A204.1 (cell line): Measurements from ENCODE around the gene PTP4A2.

Experiments used
- FAIRE-seq: peaks from 2 replicates; lab custom pipeline; 2012; peaks lifted over from hg19 to GRCh38; lab: Jason Lieb, UNC

The PTP4A2 gene

GRCh38 chr1:31885851-31886250 lies 52.3 kb downstream of the PTP4A2 start:
- no peak for FAIRE-seq

DNA sequence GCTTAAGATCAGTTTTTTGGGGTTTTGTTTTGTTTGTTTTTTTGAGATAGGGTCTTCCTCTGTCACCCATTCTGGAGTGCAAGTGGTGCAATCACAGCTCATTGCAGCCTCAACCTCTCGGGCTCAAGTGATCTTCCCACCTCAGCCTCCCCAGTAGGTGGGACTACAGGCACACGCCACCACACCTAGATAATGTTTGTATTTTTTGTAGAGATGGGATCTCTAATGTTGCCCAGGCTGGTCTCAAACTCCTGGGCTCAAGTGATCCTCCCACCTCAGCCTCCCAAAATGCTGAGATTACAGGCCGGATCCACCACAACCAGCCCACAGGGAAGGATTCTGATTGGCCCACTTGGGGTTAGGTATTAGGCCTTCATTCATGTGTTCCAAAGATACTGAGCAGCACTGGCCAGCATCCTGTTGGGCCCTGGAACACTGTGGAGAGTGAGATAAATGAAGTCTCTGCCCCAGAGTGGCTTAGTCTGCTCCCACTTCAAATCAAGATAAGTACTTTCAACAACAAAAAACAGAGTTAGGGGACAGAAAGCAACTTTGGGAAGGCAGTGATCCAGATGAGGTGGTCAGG lies 54.7 kb downstream of the PTP4A2 start:
- no peak for FAIRE-seq

DNA sequence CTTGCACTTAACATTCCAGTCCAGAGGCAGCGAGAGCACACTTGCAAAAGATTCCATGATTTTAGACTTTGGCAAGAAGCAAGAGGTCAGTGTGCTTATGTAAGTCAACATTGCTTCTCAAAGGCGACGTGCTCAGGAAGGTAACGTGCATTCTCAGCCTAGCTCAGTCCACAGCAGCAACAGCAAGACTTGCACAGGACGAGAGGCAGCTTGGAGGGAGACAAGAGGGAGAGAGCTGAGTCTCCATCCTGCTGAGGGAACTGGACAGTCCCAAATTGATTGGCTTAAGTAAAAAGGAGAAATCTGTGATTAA lies 56.5 kb downstream of the PTP4A2 start:
- no peak for FAIRE-seq

- FAIRE-seq = no peak
Measured at GRCh38 chr1:31880957-31881687, 57.0 kb downstream of the PTP4A2 start.

DNA sequence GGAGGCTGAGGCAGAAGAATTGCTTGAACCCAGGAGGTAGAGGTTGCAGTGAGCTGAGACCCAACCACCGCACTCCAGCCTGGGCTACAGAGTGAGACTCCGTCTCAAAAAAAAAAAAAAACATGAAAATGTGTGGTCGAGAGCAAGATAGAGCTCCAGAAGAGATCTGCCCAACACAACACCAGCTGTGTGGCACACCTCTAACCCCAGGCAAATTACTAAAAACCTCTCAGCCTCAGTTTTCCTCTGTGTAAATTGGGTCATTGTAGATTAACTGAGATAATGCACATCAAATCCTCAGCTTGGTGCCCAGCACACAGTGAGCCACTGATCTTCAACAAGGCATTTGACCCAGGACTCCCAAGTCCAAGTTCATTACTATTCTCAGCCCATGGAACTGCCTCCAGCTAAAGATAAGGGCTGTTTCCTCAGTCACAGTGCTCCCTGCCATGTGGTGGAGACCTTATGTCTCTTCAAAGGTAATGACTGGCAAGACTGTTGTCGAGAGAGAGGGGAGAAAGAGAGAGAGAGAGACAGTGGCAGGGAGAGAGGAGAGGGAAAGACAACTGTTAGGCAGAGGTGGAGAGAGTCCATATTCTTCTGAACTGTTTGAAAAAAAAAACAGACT lies 58.1 kb downstream of the PTP4A2 start:
- no peak for FAIRE-seq

DNA sequence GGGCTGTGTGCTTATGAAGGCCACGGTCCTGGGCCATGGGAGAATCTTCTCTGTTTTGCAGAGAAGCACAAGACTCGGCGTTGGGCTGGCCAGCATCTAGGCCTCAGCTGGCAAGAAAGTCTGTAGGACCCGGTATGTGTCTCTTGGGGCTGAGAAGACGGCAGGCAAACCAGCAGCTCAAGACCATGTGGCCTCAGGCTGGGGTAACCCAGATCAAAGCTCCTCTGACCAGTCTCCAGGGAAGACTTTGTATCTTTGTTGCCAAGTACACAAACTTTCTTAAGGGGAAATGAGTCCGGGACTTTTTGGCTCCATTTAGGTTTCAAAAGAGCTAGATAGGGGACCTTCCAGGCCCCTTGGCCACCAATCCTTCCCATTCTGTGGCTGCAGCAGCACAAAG lies 60.1 kb downstream of the PTP4A2 start:
- FAIRE-seq = no peak

DNA sequence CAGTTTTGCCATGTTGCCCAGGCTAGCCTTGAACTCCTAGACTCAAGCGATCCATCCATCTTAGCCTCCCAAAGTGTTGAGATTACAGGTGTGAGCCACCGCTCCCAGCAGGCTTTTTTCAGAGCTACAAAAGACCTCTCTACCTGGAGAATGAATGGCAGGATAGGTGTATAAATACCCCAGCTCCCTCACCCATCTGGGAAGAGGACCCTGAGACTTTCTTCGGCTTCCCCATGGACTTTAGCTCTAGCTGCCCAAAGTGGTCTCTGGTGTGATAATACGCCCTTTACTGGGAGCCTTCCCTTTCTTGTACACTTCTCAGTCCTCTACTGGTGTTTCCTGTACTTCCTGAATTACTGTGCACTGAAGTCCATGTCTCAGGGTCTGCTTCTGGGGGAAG lies 60.6 kb downstream of the PTP4A2 start:
- no peak for FAIRE-seq

DNA sequence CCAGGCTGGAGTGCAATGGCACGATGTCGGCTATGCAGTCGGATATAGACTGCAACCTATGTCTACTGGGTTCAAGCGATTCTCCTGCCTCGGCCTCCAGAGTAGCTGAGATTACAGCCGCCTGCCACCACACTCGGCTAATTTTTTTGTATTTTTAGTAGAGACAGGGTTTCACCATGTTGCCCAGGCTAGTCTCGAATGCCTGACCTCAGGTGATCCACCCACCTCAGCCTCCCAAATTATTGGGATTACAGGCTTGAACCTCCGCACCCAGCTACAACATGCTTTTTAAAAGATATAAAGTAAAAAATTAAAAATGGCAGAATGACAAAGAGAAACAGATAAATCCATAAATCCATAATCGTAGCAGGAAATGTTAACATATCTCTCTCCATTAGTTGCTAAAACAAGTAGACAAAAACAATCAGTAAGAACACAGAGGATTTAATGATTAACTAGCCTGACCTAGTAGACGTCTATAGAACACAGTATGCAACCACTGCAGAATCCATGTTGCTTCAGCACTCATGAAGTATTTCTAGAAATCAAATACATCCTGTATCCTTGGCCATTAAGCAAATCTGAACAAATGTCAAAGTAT lies 62.4 kb downstream of the PTP4A2 start:
- no peak for FAIRE-seq

- FAIRE-seq = no peak
Measured at GRCh38 chr1:31874942-31875341, 63.2 kb downstream of the PTP4A2 start.

GRCh38 chr1:31872658-31873636 lies 65.2 kb downstream of the PTP4A2 start:
- FAIRE-seq = no peak

GRCh38 chr1:31871703-31872102 lies 66.5 kb downstream of the PTP4A2 start:
- no peak for FAIRE-seq

DNA sequence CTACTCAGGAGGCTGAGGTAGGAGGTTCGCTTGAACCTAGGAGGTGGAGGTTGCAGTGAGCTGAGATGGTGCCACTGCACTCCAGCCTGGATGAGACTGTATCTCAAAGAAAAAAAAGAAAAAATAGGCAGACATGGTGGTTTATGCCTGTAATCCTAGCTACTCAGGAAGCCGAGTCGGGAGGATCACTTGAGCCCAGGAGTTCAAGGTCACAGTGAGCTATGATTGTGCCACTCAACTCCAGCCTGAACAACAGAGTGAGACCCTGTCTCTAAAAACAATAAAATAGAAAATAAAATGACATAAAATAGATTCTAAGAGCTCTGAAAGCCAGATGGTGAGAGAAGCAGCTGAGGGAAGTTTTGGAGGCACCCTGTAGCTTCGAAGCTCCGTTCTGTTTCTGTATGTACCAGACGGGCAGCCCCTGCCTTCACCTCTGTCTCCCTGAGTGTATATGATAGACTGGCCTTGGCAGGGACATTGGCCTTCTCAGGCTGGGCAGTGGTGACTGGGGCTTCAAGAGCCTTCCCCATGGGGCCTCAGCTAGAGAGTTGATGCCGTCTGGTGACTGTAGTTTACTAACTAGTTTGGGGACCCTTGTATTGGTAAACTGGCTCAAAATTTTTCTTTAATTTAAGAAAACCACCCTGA lies 68.0 kb downstream of the PTP4A2 start:
- no peak for FAIRE-seq

DNA sequence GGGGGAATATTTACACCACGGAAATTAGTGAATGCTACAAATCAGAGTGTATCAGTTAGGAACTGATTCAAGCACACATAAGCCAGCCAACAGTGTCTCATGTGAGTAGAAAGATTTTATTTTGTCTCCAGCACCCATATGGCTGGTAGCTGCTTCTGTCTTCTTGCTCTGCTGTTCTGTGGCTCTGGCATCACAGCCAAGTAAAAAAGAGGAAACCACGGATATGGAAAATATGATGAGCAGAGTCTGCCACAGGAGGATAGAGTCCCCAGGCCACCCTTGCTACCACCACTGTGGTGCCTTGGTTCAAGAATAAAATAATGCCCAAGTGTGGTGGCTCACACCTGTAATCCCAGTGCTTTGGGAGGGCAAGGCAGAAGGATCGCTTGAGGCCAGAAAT lies 68.7 kb downstream of the PTP4A2 start:
- no peak for FAIRE-seq

DNA sequence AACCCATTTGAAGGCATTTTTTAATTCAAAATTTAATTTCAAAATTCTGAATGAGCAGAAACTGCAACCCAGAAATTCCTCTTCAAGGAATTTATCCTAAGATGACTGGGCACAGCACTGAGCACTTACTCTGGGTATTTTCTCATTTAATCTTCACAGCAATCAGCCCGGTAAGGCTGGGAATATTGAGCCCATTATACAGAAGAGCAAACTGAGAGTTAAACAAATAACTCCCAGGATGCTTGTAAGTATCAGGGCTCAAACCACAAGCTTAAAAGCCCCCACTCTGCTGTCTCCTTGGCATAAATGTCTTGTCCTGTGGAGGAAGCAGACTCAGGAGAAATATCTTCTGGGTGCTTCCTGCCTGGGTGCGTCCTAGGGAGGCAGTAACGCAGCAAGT lies 69.3 kb downstream of the PTP4A2 start:
- no peak for FAIRE-seq

GRCh38 chr1:31867546-31867945 lies 70.6 kb downstream of the PTP4A2 start:
- no peak for FAIRE-seq

- FAIRE-seq = no peak
Measured at GRCh38 chr1:31866450-31867032, 71.6 kb downstream of the PTP4A2 start.

DNA sequence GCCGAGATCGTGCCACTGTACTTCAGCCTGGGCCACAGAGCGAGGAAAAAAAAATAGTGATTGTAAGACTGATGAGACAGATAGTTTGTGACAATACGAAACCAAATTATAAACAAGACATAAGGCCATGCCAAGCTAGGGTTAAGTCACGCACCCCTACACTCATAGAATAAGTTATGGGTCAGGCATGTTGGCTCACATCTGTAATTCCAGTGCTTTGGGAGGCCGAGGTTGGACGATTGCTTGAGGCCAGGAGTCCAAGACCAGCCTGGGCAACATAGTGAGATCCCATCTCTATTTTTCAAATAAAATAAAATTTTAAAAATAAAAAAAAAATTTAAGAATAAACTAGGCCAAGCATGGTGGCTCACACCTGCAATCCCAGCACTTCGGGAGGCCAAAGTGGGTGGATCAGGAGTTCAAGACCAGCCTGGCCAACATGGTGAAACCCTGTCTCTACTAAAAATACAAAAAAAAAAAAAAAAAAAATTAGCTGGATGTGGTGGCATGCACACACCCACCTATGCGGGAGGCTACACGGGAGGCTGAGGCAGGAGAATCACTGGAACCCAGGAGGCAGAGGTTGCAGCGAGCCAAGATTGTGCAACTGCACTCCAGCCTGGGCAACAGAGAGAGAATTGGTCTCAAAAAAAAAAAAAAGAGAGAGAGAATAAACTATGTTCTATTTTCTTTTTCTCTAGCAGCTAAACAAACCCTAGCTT lies 72.3 kb downstream of the PTP4A2 start:
- no peak for FAIRE-seq

GRCh38 chr1:31862071-31862470 lies 76.1 kb downstream of the PTP4A2 start:
- no peak for FAIRE-seq

DNA sequence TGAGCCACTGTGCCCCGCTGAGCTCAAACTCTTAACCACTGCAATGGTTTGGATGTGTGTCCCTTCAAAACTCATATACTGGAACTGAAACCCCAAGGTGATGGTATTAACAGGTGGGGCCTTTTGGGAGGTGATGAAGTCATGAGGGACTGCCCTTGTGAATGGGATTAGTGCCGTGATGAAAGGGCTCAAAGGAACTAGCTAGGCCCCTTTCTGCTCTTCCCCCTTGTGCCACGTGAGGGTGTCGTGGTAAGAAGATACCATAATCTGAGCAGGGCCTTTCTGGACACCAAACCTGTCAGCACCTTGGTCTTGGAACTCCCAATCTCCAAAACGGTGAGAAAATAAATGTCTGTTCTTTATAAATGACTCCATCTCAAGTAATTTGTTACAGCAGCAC lies 76.8 kb downstream of the PTP4A2 start:
- FAIRE-seq = no peak

DNA sequence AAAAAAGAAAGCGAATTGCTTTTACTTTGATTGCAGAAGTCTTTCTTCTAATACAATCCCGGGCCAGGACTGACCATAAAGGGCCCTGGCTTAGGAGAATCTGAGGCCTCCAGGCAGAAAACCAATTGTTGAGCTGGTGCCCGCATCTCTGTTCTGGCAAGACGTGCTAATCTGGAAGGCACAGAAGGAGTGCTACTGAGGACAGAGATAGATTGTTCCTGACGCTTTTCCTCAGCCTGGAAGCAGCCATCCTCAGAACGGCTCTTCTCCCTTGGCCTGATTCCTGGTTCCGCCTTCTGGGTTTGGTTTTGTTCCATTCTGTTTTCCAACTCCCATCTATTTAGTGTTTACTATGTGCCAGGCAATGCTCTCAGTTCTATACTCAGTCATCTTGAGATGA lies 77.6 kb downstream of the PTP4A2 start:
- no peak for FAIRE-seq

DNA sequence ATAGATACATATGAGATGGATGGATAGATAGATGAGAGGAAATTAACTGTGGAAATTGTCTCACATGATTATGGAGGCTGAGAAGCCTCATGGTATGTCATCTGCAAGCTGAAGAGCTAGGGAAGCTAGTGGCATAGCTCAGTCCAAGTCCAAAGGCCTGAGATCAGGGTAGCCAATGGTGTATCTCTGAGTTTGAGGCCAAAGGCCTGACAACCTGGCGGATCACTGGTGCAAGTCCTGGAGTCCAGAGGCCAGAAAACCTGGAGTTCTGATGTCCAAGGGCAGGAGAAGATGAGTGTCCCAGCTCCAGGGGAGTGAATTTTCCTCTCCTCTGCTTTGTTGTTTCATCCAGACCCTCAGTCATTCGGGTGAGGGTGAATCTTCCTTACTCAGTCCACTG lies 78.4 kb downstream of the PTP4A2 start:
- FAIRE-seq = no peak
